Calu3 (cell line): ENCODE measurements around the gene TBK1. TPM values are rescaled to one million over a fixed set of nuclear protein-coding genes. Genes with fewer than 3 reads are reported as not detected.

ENCODE experiments used
- BruUV-seq: library from RNA; stranded (reverse); fragments of 400-500 nt; replicated peaks from 2 replicates; lab custom pipeline; 2021; lab: Mats Ljungman, UMichigan
- CTCF ChIA-PET: fragments of 300-600 bp; sonication (Branson Sonifier 250); formaldehyde crosslinking; loops from one replicate; lab custom pipeline; 2022; ENCODE audit warnings: antibody characterized with exemption; lab: Charles Lee
- DNase-seq: peaks from one replicate; pipeline ENCODE4 v3.0.0; 2022
- H3K27ac Mint-ChIP-seq: one replicate; pipeline ENCODE4 v1.8.0; 2022; ENCODE audit warnings: mixed read lengths; ENCODE audit not compliant: unreplicated experiment
- H3K27me3 Mint-ChIP-seq: one replicate; pipeline ENCODE4 v1.8.0; 2022; ENCODE audit warnings: mixed read lengths; ENCODE audit not compliant: unreplicated experiment
- H3K36me3 Mint-ChIP-seq: one replicate; pipeline ENCODE4 v1.8.0; 2022; ENCODE audit warnings: mild to moderate bottlenecking, moderate library complexity, mixed read lengths; ENCODE audit not compliant: insufficient read depth, unreplicated experiment
- H3K4me1 Mint-ChIP-seq: one replicate; pipeline ENCODE4 v1.8.0; 2022; ENCODE audit warnings: mild to moderate bottlenecking, low read depth, mixed read lengths; ENCODE audit not compliant: unreplicated experiment
- H3K4me3 Mint-ChIP-seq: one replicate; pipeline ENCODE4 v1.8.0; 2022; ENCODE audit warnings: mild to moderate bottlenecking, low read depth, moderate library complexity, mixed read lengths; ENCODE audit not compliant: unreplicated experiment
- H3K9me3 Mint-ChIP-seq: one replicate; pipeline ENCODE4 v1.8.0; 2022; ENCODE audit warnings: low read depth, mixed read lengths; ENCODE audit not compliant: unreplicated experiment
- intact Hi-C: fragments of 100-400 bp; cut with micrococcal nuclease; formaldehyde crosslinking; loops from one replicate; pipeline ENCODE4 v1.10.0; 2022; ENCODE audit not compliant: unreplicated experiment
- total RNA-seq: library from RNA; stranded (reverse); gene quantifications from 2 replicates; pipeline ENCODE4 v1.2.3, GENCODE V29; 2022
- TF ChIP-seq, protein P1 (sequence below): fragments of 200-600 bp; IDR thresholded peaks from one replicate; pipeline ENCODE4 v1.8.0; 2022; ENCODE audit warnings: antibody characterized with exemption; ENCODE audit not compliant: unreplicated experiment

Gene TBK1
- total RNA-seq, 1 experiment from 2014 or later = 40.4 TPM

DNA sequence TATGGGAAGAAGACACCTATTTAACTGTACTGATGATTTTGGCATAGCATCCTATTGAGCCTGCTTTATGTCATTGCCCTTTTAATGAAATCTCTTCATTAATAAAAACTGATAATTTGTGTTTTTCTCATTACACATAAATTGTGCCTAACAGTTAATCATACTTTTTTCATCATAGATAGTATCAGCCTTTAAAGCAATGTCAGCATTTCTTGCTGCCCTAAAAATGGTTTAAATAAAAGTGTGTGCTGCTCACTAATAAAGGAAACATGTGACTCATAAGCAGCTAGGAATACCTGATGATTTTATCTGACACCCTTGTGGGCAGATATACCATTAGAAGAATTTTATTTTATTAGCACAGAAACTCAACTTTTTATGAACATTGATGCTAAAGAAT, 26.7 kb downstream of the TBK1 start:
- Mint-ChIP-seq H3K27me3 (no peaks in the 10 kb centered on the region), H3K9me3 (peaks cover 4% of the 10 kb centered on the region), H3K36me3 (peaks cover 40% of the 10 kb centered on the region), H3K4me3 (no peak overlapping the region), H3K4me1 (no peaks in the 10 kb centered on the region), H3K27ac (no peak overlapping the region)
- no TSS peak for BruUV-seq
- DNase-seq = no peak
- TF ChIP-seq, protein P1, sequence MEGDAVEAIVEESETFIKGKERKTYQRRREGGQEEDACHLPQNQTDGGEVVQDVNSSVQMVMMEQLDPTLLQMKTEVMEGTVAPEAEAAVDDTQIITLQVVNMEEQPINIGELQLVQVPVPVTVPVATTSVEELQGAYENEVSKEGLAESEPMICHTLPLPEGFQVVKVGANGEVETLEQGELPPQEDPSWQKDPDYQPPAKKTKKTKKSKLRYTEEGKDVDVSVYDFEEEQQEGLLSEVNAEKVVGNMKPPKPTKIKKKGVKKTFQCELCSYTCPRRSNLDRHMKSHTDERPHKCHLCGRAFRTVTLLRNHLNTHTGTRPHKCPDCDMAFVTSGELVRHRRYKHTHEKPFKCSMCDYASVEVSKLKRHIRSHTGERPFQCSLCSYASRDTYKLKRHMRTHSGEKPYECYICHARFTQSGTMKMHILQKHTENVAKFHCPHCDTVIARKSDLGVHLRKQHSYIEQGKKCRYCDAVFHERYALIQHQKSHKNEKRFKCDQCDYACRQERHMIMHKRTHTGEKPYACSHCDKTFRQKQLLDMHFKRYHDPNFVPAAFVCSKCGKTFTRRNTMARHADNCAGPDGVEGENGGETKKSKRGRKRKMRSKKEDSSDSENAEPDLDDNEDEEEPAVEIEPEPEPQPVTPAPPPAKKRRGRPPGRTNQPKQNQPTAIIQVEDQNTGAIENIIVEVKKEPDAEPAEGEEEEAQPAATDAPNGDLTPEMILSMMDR = no peak
- intact Hi-C loops = no loop called here
- CTCF ChIA-PET = no interaction called here

DNA sequence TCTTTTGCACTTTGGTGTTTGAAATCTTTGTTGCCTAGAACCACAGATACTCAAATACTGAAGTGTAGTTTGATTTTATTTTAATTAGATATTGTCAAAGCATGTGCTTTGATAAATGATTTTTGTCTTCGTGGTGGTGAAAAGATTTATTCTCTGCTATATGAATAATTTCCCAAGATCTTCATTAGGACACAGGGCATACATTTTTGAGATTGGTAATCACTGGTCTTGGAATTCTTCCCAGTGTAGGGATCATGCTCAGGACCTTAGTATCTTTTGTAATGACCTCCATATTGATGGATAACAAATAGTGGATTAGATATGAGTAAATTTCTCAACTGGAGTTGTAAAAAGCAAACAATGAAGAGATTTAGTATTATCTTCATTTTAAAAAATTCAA, 28.2 kb downstream of the TBK1 start:
- Mint-ChIP-seq H3K27ac (no peak overlapping the region), H3K4me1 (no peaks in the 10 kb centered on the region), H3K36me3 (peaks cover 35% of the 10 kb centered on the region), H3K4me3 (no peak overlapping the region), H3K27me3 (no peaks in the 10 kb centered on the region), H3K9me3 (peaks cover 4% of the 10 kb centered on the region)
- BruUV-seq = no TSS peak
- no peak for DNase-seq
- TF ChIP-seq, protein P1 = no peak
- intact Hi-C loops = no loop called here
- CTCF ChIA-PET = no interaction called here

DNA sequence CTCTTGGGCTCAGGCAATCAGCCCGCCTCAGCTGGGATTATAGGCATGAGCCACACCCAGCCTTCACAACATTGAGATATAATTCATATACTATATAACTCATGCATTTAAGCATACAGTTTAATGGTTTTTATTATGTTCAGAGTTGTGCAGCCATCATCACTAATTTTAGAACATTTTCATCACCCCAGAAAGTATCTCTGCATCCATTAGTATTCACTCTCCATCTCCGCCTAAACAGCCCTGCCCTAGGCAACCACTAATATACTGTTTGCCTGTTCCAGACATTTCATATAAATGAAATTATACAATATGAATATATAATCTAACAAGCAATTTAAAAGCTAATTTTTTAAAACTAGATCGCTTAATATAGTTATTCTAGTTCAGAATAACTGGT, 34.7 kb downstream of the TBK1 start:
- CTCF ChIA-PET = no interaction called here
- no peak overlapping the region for H3K27ac Mint-ChIP-seq
- TF ChIP-seq, protein P1 = no peak
- intact Hi-C loops = no loop called here
- no TSS peak for BruUV-seq
- H3K9me3 Mint-ChIP-seq = no peaks in the 10 kb centered on the region
- H3K4me1 Mint-ChIP-seq = no peaks in the 10 kb centered on the region
- no peak for DNase-seq
- H3K4me3 Mint-ChIP-seq = no peak overlapping the region
- H3K36me3 Mint-ChIP-seq = peaks cover 17% of the 10 kb centered on the region
- H3K27me3 Mint-ChIP-seq = no peaks in the 10 kb centered on the region

DNA sequence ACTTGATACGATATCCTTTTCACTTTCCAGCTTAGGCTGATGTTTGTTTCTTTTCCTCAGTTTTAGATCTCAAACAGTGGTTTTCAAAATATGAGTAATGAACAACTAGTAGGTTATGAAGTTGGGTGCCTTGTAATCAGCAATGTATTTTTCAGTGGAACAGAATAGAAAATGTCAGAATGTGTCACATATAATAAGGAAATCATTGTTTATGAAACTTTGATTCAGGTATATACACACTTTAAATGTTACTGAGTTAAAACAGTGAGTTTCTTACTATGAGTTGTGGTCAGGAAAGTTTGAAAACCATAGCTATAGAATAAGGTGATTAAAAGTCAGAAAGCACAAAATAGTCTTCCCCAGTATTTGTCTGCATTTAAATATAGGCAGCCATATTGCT, 39.8 kb downstream of the TBK1 start:
- no TSS peak for BruUV-seq
- TF ChIP-seq, protein P1 = no peak
- no peaks in the 10 kb centered on the region for H3K4me1 Mint-ChIP-seq
- no peaks in the 10 kb centered on the region for H3K27me3 Mint-ChIP-seq
- no peak overlapping the region for H3K27ac Mint-ChIP-seq
- intact Hi-C loops = no loop called here
- peaks cover 35% of the 10 kb centered on the region for H3K36me3 Mint-ChIP-seq
- H3K9me3 Mint-ChIP-seq = no peaks in the 10 kb centered on the region
- no peak overlapping the region for H3K4me3 Mint-ChIP-seq
- CTCF ChIA-PET = no interaction called here
- DNase-seq = no peak
